Activated CD4-positive, alpha-beta T cell treated with anti-CD3 and anti-CD28 coated beads, Interleukin-2, amount 50 U/mL, for 1 hour (primary cell): ENCODE results near the gene TAS1R2.
"Not testable (repeated sequence)": the region's sequence is repeated elsewhere in the genome, so short reads cannot be mapped to it uniquely, and the experiment has no call there.

Source experiments
- DNase-seq: peaks from one replicate; pipeline ENCODE4 v3.0.0-alpha.2; 2020

The TAS1R2 gene

GRCh38 chr1:18883636-18884418 lies 24.4 kb upstream of the TAS1R2 start:
- peak; percentile 76 for DNase-seq

GRCh38 chr1:18883079-18883478 lies 23.6 kb upstream of the TAS1R2 start:
- DNase-seq: no peak

DNA sequence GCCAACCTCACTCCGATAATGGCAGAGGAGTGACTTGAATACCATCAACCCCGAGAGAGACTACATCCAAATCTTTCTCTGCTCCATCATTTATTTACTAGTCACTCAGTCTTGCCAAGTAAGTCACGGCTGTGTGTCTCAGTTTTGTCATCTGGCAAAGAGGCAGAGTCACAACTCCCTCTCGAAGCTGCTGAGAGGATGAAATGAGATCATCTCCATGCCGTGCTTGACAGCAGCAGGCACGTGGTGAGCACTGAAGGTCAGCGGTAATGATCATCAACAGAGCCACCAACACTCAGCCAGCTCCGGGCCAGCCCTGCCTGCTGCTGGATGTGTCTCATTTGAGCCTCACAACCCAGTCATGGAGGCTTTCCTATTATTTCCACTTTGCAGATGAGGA lies 23.0 kb upstream of the TAS1R2 start:
- no peak for DNase-seq

- DNase-seq: no peak
These were observed 22.4 kb upstream of the TAS1R2 start for GRCh38 chr1:18881642-18882431.

DNA sequence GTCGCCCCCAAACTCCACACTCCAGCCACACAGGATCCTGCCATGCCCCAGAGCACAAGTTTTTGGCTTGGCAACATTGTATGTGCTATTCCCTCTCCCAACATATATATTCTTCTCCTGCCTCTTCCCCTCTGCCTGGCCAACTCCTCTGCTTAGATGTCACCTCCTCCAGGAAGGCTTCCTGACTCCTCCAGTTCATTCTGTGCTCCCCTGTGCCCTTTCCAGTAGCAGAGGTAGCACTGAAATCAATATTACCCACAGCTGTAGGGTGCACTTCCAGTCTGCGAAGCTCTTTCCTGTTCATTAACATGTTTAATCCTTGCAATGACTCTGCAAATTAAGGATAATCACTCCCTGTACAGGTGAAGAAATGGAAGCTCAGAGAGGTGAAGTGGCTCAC lies 21.7 kb upstream of the TAS1R2 start:
- no peak for DNase-seq

GRCh38 chr1:18880585-18880984 lies 21.1 kb upstream of the TAS1R2 start:
- DNase-seq: no peak

DNA sequence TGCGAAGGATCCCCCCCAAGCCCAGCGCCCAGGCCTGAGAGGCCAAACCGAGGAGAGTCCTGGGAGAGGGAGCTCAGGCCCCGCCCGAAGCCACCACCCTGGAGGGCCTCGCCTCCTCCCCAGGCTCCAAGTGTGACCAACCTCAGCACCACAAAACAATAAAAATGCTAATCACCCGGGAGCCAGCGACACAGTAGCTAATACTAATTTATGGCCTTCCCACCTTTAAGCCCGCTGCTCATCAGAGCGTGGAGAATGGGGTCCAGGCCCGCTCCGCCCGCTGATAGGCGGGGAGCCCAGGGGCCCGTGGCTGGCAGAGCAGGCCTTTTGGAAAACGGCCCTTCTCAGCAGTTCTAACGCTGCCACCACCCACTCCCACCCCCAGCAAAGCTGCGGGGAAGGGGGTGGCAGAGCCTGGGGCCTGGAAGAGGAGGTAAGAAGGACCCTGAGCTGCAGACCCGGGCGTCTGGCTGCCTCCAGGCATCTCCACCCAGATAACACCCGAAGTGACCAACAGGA lies 20.4 kb upstream of the TAS1R2 start:
- no peak for DNase-seq

GRCh38 chr1:18879215-18879790 lies 19.8 kb upstream of the TAS1R2 start:
- no peak for DNase-seq

- DNase-seq: no peak
These were observed 19.2 kb upstream of the TAS1R2 start for GRCh38 chr1:18878538-18879214.

DNA sequence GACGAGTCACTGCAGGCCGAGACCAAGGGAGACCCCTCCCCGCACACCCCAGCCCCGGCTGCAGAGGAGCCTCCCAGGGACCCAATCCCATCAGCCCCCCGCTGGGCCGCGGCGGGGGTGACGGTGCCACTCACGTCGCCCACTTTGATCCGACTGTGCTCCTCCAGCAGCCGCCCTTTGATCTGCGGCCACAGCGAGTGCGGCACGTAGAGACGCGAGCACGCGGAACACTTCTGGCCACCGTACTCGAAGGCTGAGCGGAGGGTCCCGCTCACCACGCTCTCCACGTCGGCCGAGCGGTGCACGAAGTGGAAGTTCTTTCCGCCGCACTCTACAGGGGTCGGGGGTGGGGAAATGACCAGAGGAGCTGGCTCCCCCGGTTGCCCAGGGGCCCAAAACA lies 17.8 kb upstream of the TAS1R2 start:
- no peak for DNase-seq

- no peak for DNase-seq
These were observed 16.8 kb upstream of the TAS1R2 start for GRCh38 chr1:18876210-18876609.

GRCh38 chr1:18875796-18876128 lies 16.3 kb upstream of the TAS1R2 start:
- no peak for DNase-seq

DNA sequence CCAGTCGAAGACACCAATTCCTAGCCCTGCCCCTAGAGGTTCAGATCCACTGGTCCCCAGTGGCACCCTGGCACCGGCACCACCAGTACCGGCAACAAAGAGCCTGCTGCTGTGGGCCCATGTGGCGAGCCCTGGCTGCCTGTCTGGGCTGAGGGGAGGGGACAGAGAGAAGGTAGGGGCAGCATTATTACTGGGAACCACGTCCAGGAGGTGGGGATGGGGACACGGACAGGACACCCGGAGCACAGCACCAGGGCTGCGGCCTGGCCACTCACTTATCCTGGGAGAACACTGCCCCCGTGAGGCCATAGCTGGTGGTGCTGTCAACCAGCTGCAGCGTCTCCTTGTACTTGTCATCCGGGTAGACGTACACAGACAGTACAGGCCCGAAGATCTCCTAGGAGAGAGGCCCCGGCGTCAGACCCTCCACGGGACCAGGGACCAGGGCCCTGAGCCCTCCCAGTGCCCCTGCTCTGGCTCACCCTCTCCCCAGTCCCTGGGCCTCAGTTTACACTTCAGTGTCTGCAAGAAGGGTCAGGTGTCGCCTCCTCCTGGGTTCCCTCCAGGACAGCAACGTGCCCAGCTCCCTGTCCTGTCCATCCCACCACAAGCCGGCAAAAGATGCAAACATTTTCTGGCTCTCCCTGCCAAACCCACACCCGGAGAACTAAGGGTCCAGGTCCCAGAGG lies 15.8 kb upstream of the TAS1R2 start:
- peak; percentile 65 for DNase-seq

DNA sequence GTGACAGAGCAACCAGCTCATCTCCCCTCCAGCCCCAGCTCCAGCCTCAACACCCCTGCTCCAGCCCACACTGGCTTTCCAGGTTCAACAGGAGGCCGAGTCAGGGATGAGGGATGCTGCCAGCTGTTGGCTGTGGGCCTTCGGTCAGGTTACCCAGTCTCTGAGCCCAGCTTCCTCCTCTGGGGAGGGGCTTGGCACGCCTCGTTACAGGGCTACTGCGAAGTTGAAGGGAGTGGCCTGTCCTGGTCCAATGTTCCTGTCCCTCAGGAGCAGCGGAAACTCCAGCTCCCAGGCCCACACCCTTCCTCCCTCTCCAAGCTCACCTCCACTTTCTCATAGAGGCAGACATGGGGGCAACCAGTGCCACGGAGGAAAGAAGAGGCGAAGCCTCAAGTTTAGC lies 15.1 kb upstream of the TAS1R2 start:
- no peak for DNase-seq

- no peak for DNase-seq
These were observed 14.6 kb upstream of the TAS1R2 start for GRCh38 chr1:18874036-18874435.

- DNase-seq: no peak
These were observed 12.7 kb upstream of the TAS1R2 start for GRCh38 chr1:18872071-18872611.

DNA sequence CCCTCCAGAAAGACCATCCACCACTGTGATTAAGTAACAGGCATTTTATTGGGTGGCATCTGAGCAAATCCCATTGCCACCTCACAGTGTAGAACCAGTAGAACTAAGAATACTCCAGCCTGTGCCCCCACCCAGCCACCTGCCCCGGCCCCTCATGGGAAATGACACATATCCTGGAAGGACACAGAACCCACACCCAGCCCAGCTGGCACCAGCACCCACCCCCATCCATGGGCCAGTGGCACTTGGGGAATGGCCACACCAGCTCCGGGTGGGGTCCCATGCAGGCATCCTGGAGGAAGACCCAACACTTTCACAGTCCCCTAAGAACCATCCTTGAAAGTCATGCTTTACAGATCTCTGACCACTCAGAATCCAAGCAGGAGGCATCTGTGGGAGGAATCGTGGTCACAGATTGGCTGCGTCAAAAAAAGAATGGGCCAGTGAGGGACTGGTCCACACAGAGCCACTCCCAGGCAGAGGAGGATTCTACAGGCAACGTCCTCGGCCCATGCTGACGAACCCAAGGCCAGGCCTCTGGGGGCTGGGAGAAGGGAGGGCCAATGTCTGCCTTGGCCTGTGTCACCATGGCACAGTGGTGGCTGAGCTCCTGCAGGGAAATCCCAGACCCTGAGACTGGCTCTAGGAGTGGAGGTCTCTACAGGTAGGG lies 12.1 kb upstream of the TAS1R2 start:
- no peak for DNase-seq

DNA sequence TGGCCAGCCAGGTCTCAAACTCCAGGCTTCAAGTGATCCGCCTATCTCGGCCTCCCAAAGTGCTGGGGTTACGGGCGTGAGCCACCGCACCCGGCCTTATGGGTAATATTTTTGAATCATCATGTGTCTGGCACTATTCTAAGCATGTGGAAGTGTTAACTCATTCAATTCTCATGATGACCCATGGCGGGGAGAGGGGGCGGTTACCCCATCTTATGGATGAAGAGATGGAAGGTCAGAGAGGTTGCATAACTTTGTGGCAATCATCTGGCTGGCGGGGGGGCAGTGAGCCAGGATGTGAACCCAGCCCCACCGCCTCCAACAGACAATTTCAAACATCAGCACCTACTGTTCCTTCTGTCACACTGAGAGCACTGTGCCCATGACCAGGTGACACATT lies 11.5 kb upstream of the TAS1R2 start:
- DNase-seq: no peak

DNA sequence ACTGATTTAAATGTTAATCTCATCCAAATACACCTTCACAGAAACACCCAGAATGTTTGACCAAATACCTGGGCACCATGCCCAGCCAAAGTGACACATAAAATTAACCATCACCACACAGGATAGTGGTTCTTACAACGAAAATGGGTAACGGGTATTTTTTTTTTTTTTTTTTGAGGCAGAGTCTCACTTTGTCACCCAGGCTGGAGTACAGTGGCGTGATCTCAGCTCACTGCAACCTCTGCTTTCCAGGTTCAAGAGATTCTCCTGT lies 11.1 kb upstream of the TAS1R2 start:
- not testable (repeated sequence) for DNase-seq

GRCh38 chr1:18869847-18870594 lies 10.6 kb upstream of the TAS1R2 start:
- DNase-seq: no peak

DNA sequence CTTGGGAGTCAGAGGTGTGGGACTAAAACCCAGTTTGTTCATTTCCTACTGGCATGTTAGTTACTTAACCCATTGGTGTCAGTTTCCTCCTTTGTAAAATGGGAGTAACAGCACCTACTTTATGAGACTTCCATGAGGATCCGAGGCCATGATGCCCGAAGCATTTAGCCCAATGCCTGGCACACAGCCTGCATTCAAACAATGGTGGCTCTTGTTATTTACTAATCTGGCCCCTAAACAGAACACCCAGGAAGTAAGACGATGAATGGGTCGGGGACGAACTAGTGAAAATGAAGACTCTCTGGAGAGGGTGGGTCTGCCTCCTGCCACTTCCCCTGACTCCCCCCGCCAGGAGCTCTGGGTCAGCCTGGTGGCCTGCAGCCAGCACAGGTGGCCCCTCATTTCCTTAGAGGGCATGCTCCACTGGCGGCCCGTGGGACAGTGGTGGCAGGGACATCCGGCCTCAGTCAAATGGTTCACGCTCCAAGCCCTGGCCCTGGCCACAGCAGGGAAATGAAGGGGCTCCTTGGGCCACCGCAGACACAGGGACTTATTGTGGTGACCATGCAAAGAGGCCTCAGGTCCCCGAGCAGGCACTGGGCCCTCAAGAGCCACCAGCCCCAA lies 9.5 kb upstream of the TAS1R2 start:
- DNase-seq: no peak
